GM10266 (cell line): ENCODE measurements around the gene LCA5.

ENCODE experiments used
- DNase-seq: peaks from one replicate; pipeline ENCODE4 v3.0.0; 2012; ENCODE audit errors: extremely low spot score
- CTCF ChIP-seq: IDR thresholded peaks from 2 replicates; pipeline ENCODE4 v1.5.1; 2012; ENCODE audit warnings: mild to moderate bottlenecking, low read depth; ENCODE audit not compliant: control insufficient read depth, insufficient read depth; ENCODE audit errors: missing control alignments

LCA5 gene

GRCh38 chr6:79504372-79504771, 32.9 kb downstream of the LCA5 start:
- TF ChIP-seq CTCF = no peak
- no peak for DNase-seq

DNA sequence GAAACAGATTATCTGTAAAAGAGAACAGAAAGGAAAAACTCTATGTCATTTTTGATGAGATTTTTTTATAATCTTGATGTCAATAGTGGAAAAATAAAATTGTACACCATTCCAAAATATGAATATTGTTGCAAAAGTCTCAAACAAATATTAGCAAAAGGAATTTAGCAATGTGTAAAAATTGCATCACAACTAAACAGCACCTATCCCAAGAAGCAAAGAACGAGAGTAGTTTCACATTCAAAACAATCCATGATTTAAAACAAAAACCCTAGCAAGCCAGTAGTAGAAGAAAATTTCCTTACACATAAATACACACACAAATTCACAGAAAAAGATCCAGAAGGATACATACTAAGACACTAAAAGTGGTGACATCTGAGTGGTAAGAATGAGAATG, 38.4 kb downstream of the LCA5 start:
- no peak for TF ChIP-seq CTCF
- no peak for DNase-seq

- TF ChIP-seq CTCF = no peak
- no peak for DNase-seq
Measured at GRCh38 chr6:79495246-79495645, 42.0 kb downstream of the LCA5 start.

DNA sequence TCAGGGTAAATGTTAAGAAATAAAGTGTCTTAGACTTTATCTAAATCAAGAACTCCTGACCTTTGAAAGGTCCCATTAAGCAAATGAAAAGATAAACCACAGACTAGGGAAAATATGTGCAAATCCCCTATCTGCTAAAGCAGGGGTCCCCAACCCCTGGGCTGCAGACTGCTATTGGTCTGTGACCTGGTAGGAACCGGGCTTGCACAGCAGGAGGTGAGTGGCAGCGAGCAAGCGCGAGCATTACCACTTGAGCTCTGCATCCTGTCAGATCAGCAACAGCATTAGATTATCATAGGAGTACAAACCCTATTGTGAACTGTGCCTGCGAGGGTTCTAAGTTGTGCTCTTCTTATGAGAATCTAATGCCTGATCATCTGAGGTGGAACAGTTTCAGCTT, 42.4 kb downstream of the LCA5 start:
- no peak for DNase-seq
- no peak for TF ChIP-seq CTCF

GRCh38 chr6:79470728-79471127, 66.5 kb downstream of the LCA5 start:
- TF ChIP-seq CTCF = no peak
- no peak for DNase-seq

GRCh38 chr6:79469376-79470246, 67.6 kb downstream of the LCA5 start:
- no peak for TF ChIP-seq CTCF
- no peak for DNase-seq

DNA sequence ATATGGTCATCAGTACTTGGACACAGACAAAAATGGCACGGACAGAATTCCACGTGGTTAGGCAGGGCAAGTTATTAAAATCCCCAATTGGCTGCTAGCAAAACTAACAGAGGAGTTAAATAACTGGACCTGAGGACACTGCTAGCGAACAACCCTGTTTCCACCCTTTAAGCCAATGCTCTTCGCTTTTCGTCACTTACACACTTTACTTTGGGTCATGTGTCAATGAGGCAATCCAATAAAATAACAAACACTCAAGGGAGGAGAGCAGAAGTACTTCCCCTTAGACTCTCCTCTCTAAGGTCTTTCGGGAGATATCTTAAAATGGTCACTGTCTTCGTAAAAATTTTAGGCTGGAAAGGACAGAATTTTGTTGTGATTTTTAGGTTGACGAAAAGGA, 68.6 kb downstream of the LCA5 start:
- no peak for TF ChIP-seq CTCF
- no peak for DNase-seq
